GM12891 (cell line): ENCODE data around the gene SORT1.

Experiments used
- POLR2A ChIP-seq: IDR thresholded peaks from 2 replicates; pipeline ENCODE4 v1.6.1; 2011; ENCODE audit warnings: low read depth, low read length, control low read depth
- POLR2AphosphoS5 ChIP-seq: IDR thresholded peaks from 2 replicates; pipeline ENCODE4 v1.6.1; 2011; ENCODE audit warnings: low read depth, low read length, control low read depth
- TAF1 ChIP-seq: IDR thresholded peaks from 2 replicates; pipeline ENCODE4 v1.6.1; 2011; ENCODE audit warnings: low read depth, low read length, control low read depth

DNA sequence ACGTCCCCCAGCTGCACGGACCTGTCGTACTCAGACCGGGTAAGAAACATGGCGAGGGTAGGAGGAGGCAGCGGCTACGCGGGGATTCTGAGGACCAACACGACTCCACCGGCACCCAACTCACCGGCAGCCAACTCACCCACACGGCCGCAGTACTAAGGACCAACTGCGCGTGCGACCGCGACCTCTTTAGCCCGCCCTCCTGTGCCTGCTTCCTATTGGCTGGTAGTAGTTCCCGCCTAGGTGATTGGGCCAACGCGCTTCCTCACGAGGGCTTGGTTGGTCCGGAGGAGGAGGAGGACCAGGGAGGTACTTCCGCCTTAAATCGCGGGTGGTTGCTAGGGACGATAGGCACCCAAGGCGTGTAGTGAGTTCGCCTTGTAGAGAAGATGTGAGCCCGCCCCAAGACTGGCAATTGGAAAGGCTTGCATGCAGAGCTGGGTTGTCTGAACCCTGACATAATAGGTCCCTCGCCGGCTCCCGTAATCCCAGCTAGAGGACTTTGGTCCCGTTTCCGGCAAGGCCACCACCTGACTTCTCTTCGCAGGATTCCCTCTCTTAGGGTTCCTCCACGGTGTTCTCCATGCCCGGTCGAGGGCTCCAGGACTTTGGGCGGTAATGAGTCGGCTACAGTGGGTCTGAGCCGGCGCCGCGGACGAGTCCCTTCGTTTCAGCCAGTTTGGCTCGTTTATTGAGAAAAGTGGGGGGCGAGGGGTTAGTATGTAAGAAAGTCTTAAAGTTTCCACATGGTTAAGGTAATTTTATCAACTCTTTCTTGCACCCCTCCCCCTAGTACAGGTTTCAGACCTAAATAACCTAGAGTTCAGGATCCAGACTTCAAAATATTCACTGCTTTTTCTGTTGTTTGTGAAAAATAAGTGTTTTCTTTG is 28.8 kb upstream of the SORT1 start, which contains the start of gene PSMA5:
- TF ChIP-seq POLR2A, result peak; percentile 98
- peak; percentile 92 for TF ChIP-seq TAF1
- TF ChIP-seq POLR2AphosphoS5, result peak; percentile 97
